ENCODE data around the gene KPNA4.
"Not testable (repeated sequence)": the region's sequence is repeated elsewhere in the genome, so short reads cannot be mapped to it uniquely, and the experiment has no call there.

The KPNA4 gene

GRCh38 chr3:160545504-160545871 lies 19.9 kb downstream of the KPNA4 start:
- TF ChIP-seq CTCF (conservative IDR thresholded peaks at IDR 0.05; ENCODE audit: control insufficient read depth, insufficient read depth, low read depth, low read length): no peak
- H3K4me3 ChIP-seq (ENCODE audit: control insufficient read depth, low read depth, low read length): no peak overlapping the region
- no peak for DNase-seq (ENCODE audit: low read depth)

- no peak for TF ChIP-seq CTCF (conservative IDR thresholded peaks at IDR 0.05; ENCODE audit: control insufficient read depth, insufficient read depth, low read depth, low read length)
- H3K4me3 ChIP-seq (ENCODE audit: control insufficient read depth, low read depth, low read length): no peak overlapping the region
- no peak for DNase-seq (ENCODE audit: low read depth)
Measured at GRCh38 chr3:160544844-160545503, 20.4 kb downstream of the KPNA4 start.

- peak; percentile 30 for DNase-seq (ENCODE audit: low read depth)
- TF ChIP-seq CTCF (conservative IDR thresholded peaks at IDR 0.05; ENCODE audit: control insufficient read depth, insufficient read depth, low read depth, low read length): no peak
- H3K4me3 ChIP-seq (ENCODE audit: control insufficient read depth, low read depth, low read length): no peak overlapping the region
Measured at GRCh38 chr3:160540551-160540950, 24.8 kb downstream of the KPNA4 start.

GRCh38 chr3:160538895-160539294 lies 26.5 kb downstream of the KPNA4 start:
- DNase-seq (ENCODE audit: low read depth): no peak
- no peak overlapping the region for H3K4me3 ChIP-seq (ENCODE audit: control insufficient read depth, low read depth, low read length)
- TF ChIP-seq CTCF (conservative IDR thresholded peaks at IDR 0.05; ENCODE audit: control insufficient read depth, insufficient read depth, low read depth, low read length): no peak

- no peak for TF ChIP-seq CTCF (conservative IDR thresholded peaks at IDR 0.05; ENCODE audit: control insufficient read depth, insufficient read depth, low read depth, low read length)
- no peak overlapping the region for H3K4me3 ChIP-seq (ENCODE audit: control insufficient read depth, low read depth, low read length)
- DNase-seq (ENCODE audit: low read depth): no peak
Measured at GRCh38 chr3:160537729-160538128, 27.6 kb downstream of the KPNA4 start.

- no peak for DNase-seq (ENCODE audit: low read depth)
- H3K4me3 ChIP-seq (ENCODE audit: control insufficient read depth, low read depth, low read length): no peak overlapping the region
- no peak for TF ChIP-seq CTCF (conservative IDR thresholded peaks at IDR 0.05; ENCODE audit: control insufficient read depth, insufficient read depth, low read depth, low read length)
Measured at GRCh38 chr3:160532371-160532770, 33.0 kb downstream of the KPNA4 start.

GRCh38 chr3:160531311-160531710 lies 34.1 kb downstream of the KPNA4 start:
- no peak overlapping the region for H3K4me3 ChIP-seq (ENCODE audit: control insufficient read depth, low read depth, low read length)
- no peak for TF ChIP-seq CTCF (conservative IDR thresholded peaks at IDR 0.05; ENCODE audit: control insufficient read depth, insufficient read depth, low read depth, low read length)

GRCh38 chr3:160516391-160516790 lies 49.0 kb downstream of the KPNA4 start:
- DNase-seq (ENCODE audit: low read depth); H3K4me3 ChIP-seq (ENCODE audit: control insufficient read depth, low read depth, low read length): not testable (repeated sequence)

More at GRCh38 chr3:160531311-160531710, 34.1 kb downstream of the KPNA4 start:
- no peak for DNase-seq (ENCODE audit: low read depth)
